Body of pancreas (tissue), 4 donors: ENCODE data around the gene GDPD2. TPM values are rescaled to one million over a fixed set of nuclear protein-coding genes. Genes with fewer than 3 reads are reported as not detected.

ENCODE experiments used
- ATAC-seq: fragments of 150-250 bp; one replicate; pipeline ENCODE4 v1.9.1; 2016
- DNase-seq, 4 donors: peaks; one replicate each; pipeline ENCODE4 v3.0.0-alpha.2; 2019
- H3K27ac ChIP-seq, 4 donors: fragments of 200-600 bp; sonication (generic); 1 replicate in 3 of 4; 2 replicates in 1 of 4; pipeline versions ENCODE4 v1.5.1 to v1.6.1; 2016 to 2019; ENCODE audit warnings: mild to moderate bottlenecking in 1 of 4, mixed read lengths in 1 of 4, moderate library complexity in 1 of 4
- H3K27me3 ChIP-seq, 2 donors: fragments of 200-600 bp; sonication (generic); one replicate each; pipeline ENCODE4 v1.6.0; 2016; ENCODE audit warnings: mild to moderate bottlenecking in 1 of 2
- H3K36me3 ChIP-seq, 2 donors: fragments of 200-600 bp; sonication (generic); replicated peaks in 1 of 2; 2 replicates each; pipeline ENCODE4 v1.5.1; 2016; ENCODE audit warnings: low read depth in 2 of 2; ENCODE audit not compliant: insufficient read depth in 1 of 2
- H3K4me1 ChIP-seq: fragments of 200-600 bp; sonication (generic); one replicate; pipeline ENCODE4 v1.6.0; 2016
- H3K4me3 ChIP-seq, 2 donors: fragments of 200-600 bp; sonication (generic); 1 replicate in 1 of 2; 2 replicates in 1 of 2; pipeline ENCODE4 v1.5.1; 2016 to 2019
- H3K9me3 ChIP-seq, 3 donors: fragments of 200-600 bp; sonication (generic); 1 replicate in 2 of 3; 2 replicates in 1 of 3; pipeline ENCODE4 v1.5.1; 2016
- POLR2A ChIP-seq, 3 donors: fragments of 450-650 bp; IDR thresholded peaks; one replicate each; pipeline ENCODE4 v1.6.1; 2016; ENCODE audit warnings: antibody characterized with exemption in 3 of 3, mild to moderate bottlenecking in 2 of 3
- WGBS, 2 donors: methylation state at CpG; one replicate each; pipeline ENCODE4 v1.1.5; 2017; 5-methylcytosine and 5-hydroxymethylcytosine counted together
- intact Hi-C: fragments of 100-400 bp; cut with DNase I; formaldehyde crosslinking; loops from one replicate; pipeline ENCODE4 v1.15.1; 2023
- total RNA-seq, 2 donors: library from RNA; depleted of rRNA; stranded (reverse); fragments of >200 nt; gene quantifications; one replicate each; pipeline ENCODE4 v1.1.0, GENCODE V29; 2016
- TF ChIP-seq, protein P1 (sequence below), 7 experiments: fragments of 450-650 bp in 4 of 7; fragments of 200-600 bp in 3 of 7; sonication (generic) in 3 of 7; IDR thresholded peaks; one replicate each; pipeline ENCODE4 v1.5.1; 2016 to 2019; ENCODE audit warnings: antibody characterized with exemption in 7 of 7

The GDPD2 gene
- total RNA-seq, 2 donors from 2014 or later: 0.26 TPM; not detected in 1

DNA sequence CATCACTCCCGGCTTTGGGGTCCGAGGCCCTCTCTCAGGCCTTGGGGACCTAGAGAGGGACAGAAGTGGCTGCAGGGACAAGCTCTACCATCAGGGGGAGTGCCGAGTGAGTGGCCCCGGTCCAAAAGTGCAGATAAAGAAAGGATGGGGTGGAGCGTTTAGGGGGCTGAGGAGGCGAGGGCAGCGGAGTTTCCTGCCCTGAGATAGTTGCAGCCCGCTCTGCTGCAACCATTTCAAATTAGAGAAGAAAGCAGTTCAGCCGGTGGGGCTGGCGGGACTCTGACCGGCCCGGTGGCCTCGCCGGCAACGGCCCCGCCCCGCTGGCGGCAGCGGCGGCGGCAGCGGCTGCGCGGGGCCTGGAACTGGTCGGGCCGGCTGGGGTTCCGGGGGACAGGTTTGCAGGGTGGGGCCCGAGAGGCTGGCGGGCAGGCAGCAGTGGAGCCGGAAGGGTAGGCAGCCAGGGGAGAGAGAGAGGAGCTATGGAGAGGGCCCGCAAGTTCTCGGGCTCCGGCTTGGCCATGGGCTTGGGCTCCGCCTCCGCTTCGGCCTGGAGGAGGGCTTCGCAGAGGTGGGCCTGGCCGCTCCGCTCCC is 29.1 kb downstream of the GDPD2 start:
- peak; percentile 47 to 70 (median 66) for DNase-seq
- Histone ChIP-seq H3K4me1 (peaks cover 23% of the 10 kb centered on the region), H3K4me3 (peak overlapping the region; percentile 1 to 31), H3K27me3 (no peaks in the 10 kb centered on the region), H3K36me3 (no peaks in the 10 kb centered on the region), H3K9me3 (no peaks in the 10 kb centered on the region), H3K27ac (peak overlapping the region; percentile 35 to 96 (median 83))
- intact Hi-C loops: loop anchor here (10.0 kb wide), 1 partner anchor 103 kb away; no protein-coding TSS in a partner anchor
- peak; percentile 23 for ATAC-seq
- TF ChIP-seq, protein P1, sequence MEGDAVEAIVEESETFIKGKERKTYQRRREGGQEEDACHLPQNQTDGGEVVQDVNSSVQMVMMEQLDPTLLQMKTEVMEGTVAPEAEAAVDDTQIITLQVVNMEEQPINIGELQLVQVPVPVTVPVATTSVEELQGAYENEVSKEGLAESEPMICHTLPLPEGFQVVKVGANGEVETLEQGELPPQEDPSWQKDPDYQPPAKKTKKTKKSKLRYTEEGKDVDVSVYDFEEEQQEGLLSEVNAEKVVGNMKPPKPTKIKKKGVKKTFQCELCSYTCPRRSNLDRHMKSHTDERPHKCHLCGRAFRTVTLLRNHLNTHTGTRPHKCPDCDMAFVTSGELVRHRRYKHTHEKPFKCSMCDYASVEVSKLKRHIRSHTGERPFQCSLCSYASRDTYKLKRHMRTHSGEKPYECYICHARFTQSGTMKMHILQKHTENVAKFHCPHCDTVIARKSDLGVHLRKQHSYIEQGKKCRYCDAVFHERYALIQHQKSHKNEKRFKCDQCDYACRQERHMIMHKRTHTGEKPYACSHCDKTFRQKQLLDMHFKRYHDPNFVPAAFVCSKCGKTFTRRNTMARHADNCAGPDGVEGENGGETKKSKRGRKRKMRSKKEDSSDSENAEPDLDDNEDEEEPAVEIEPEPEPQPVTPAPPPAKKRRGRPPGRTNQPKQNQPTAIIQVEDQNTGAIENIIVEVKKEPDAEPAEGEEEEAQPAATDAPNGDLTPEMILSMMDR (IDR thresholded peaks at IDR 0.05): peak; percentile 39 to 73 (median 62)
- peak in 2 of 3 donors; percentile 35 for TF ChIP-seq POLR2A (IDR thresholded peaks at IDR 0.05)
- 0 to 1% methylated on average over 6 to 25 of the region's 39 CpGs for WGBS, 2 donors

GRCh38 chrX:70453024-70453618 is 30.0 kb downstream of the GDPD2 start:
- Histone ChIP-seq H3K9me3 (no peaks in the 10 kb centered on the region), H3K4me1 (peaks cover 23% of the 10 kb centered on the region), H3K36me3 (no peaks in the 10 kb centered on the region), H3K27me3 (no peaks in the 10 kb centered on the region), H3K4me3 (no peak overlapping the region), H3K27ac (peak overlapping the region in 3 of 4 donors; percentile 70 to 96 (median 96))
- no peak for DNase-seq
- intact Hi-C loops: loop anchor here (10.0 kb wide), 1 partner anchor 102 kb away; no protein-coding TSS in a partner anchor
- WGBS, 2 donors: 40 to 43% methylated on average over 1 to 5 of the region's 5 CpGs
- ATAC-seq: no peak
- TF ChIP-seq POLR2A (IDR thresholded peaks at IDR 0.05): no peak
- TF ChIP-seq, protein P1 (IDR thresholded peaks at IDR 0.05): no peak

DNA sequence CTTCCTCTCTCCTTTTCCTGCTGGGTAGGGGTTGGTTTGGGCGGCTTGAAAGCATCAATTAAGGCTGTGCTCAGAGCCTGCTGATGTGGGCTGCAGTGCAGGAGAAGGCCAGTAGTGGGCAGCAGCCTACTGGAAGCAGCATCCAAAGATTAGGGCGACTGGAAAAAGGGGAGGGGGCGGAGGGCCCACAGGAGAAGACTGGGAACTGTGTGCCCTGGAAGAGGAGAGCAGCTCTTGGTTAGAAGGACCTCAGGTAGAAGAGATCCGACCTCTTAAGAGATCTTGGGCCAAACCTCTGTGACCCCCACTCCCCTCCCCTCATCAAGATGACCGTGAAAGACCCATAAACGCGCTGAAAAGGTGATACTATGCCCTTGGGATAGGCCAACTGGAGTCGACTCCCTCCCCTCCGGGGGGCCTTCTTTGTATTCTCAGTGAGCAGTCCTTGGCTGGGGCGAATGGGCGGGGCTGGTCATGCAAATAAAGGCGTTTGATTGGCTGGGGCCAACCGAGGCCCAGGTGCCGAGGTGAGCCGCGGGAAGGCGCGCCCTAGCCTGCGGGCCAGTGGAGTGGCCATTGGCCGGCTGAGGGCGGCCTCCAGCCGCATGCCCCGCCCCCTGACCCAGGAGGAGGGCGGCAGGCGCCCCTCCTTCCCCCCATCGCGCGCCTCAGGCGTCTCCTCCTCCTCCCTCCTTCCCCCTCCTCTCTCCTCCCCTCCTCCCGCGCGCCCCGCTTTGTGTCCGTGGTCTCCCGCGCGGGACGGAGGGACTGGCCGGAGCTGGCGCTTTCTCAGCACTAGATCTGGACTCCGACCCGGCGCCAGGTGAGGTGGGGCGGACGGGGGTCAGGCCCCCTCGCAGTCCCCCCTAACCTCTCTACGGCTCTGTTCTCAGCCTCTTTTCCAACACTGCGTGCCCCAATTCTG is 31.6 kb downstream of the GDPD2 start:
- intact Hi-C loops: loop anchor here (10.0 kb wide), 1 partner anchor 100 kb away; no protein-coding TSS in a partner anchor
- Histone ChIP-seq H3K4me3 (peak overlapping the region; percentile 39 to 73), H3K4me1 (peaks cover 23% of the 10 kb centered on the region), H3K36me3 (no peaks in the 10 kb centered on the region), H3K9me3 (no peaks in the 10 kb centered on the region), H3K27me3 (no peaks in the 10 kb centered on the region), H3K27ac (peak overlapping the region; percentile 68 to 96 (median 94))
- WGBS, 2 donors: 0 to 5% methylated on average over 6 to 11 of the region's 48 CpGs
- DNase-seq (peak; percentile 92 to 96 (median 95)), ATAC-seq (peak; percentile 92)
- TF ChIP-seq POLR2A (IDR thresholded peaks at IDR 0.05): peak in 2 of 3 donors; percentile 57 to 60
- TF ChIP-seq, protein P1 (IDR thresholded peaks at IDR 0.05): peak; percentile 65 to 94 (median 90)

GRCh38 chrX:70455366-70456202 is 32.5 kb downstream of the GDPD2 start:
- peaks cover 23% of the 10 kb centered on the region for H3K4me1 ChIP-seq
- DNase-seq (peak; percentile 31 to 47 (median 38)), ATAC-seq (peak; percentile 8)
- H3K36me3 ChIP-seq: no peaks in the 10 kb centered on the region
- peak overlapping the region; percentile 68 to 96 (median 94) for H3K27ac ChIP-seq
- TF ChIP-seq, protein P1 (IDR thresholded peaks at IDR 0.05): no peak
- TF ChIP-seq POLR2A (IDR thresholded peaks at IDR 0.05): peak in 2 of 3 donors; percentile 30 to 40
- no peaks in the 10 kb centered on the region for H3K9me3 ChIP-seq
- intact Hi-C loops: loop anchor here (10.0 kb wide), 1 partner anchor 99 kb away; no protein-coding TSS in a partner anchor
- peak overlapping the region; percentile 39 to 73 for H3K4me3 ChIP-seq
- H3K27me3 ChIP-seq: no peaks in the 10 kb centered on the region
- WGBS, 2 donors: 0 to 3% methylated on average over 14 to 22 of the region's 32 CpGs
